Measurements from ENCODE around the gene RMRP.
"Not testable (repeated sequence)": the region's sequence is repeated elsewhere in the genome, so short reads cannot be mapped to it uniquely, and the experiment has no call there.

RMRP gene

GRCh38 chr9:35650341-35651158 is 7.3 kb downstream of the RMRP start, which contains the start of gene SIT1:
Gene SIT1 (minus strand): TSS chr9:35650931. CDS start chr9:35650853, 78 bp downstream.
- DNase-seq (ENCODE audit: extremely low read depth, insufficient read length): peak; percentile 57
- no peak for TF ChIP-seq CTCF (IDR thresholded peaks at IDR 0.05; ENCODE audit: insufficient read depth, low read length, poor library complexity, severe bottlenecking)
- Histone ChIP-seq H3K4me3 (replicated peaks; ENCODE audit: low read depth, low read length) (peak within 1 kb of the TSS; percentile 74), H3K27me3 (replicated peaks; ENCODE audit: control insufficient read depth, insufficient read depth, low read length) (no peaks in the 10 kb centered on the region), H3K36me3 (ENCODE audit: control insufficient read depth, insufficient read depth, low read length) (no peaks in the 10 kb centered on the region)

- H3K36me3 ChIP-seq (ENCODE audit: control insufficient read depth, insufficient read depth, low read length): no peaks in the 10 kb centered on the region
- peak overlapping the region; percentile 74 for H3K4me3 ChIP-seq (replicated peaks; ENCODE audit: low read depth, low read length)
- no peak for TF ChIP-seq CTCF (IDR thresholded peaks at IDR 0.05; ENCODE audit: insufficient read depth, low read length, poor library complexity, severe bottlenecking)
- peak; percentile 49 for DNase-seq (ENCODE audit: extremely low read depth, insufficient read length)
- H3K27me3 ChIP-seq (replicated peaks; ENCODE audit: control insufficient read depth, insufficient read depth, low read length): no peaks in the 10 kb centered on the region
These were observed 8.1 kb downstream of the RMRP start for GRCh38 chr9:35649431-35650340.

GRCh38 chr9:35646533-35647265 is 11.1 kb downstream of the RMRP start:
- DNase-seq (ENCODE audit: extremely low read depth, insufficient read length): peak; percentile 95
- Histone ChIP-seq H3K36me3 (ENCODE audit: control insufficient read depth, insufficient read depth, low read length) (no peaks in the 10 kb centered on the region; the same call in 1 of the 2 replicates), H3K4me3 (replicated peaks; ENCODE audit: low read depth, low read length) (peak overlapping the region; percentile 72), H3K27me3 (replicated peaks; ENCODE audit: control insufficient read depth, insufficient read depth, low read length) (no peaks in the 10 kb centered on the region)
- peak; percentile 98 for TF ChIP-seq CTCF (IDR thresholded peaks at IDR 0.05; ENCODE audit: insufficient read depth, low read length, poor library complexity, severe bottlenecking)

- Histone ChIP-seq H3K4me3 (replicated peaks; ENCODE audit: low read depth, low read length) (peak overlapping the region; percentile 72), H3K27me3 (replicated peaks; ENCODE audit: control insufficient read depth, insufficient read depth, low read length) (no peaks in the 10 kb centered on the region), H3K36me3 (ENCODE audit: control insufficient read depth, insufficient read depth, low read length) (no peaks in the 10 kb centered on the region; the same call in 1 of the 2 replicates)
- peak; percentile 37 for DNase-seq (ENCODE audit: extremely low read depth, insufficient read length)
- TF ChIP-seq CTCF (IDR thresholded peaks at IDR 0.05; ENCODE audit: insufficient read depth, low read length, poor library complexity, severe bottlenecking): no peak
These were observed 11.7 kb downstream of the RMRP start for GRCh38 chr9:35646153-35646532.

- DNase-seq (ENCODE audit: extremely low read depth, insufficient read length); H3K27me3 ChIP-seq (replicated peaks; ENCODE audit: control insufficient read depth, insufficient read depth, low read length): not testable (repeated sequence)
- peak overlapping the region; percentile 72 for H3K4me3 ChIP-seq (replicated peaks; ENCODE audit: low read depth, low read length)
These were observed 12.1 kb downstream of the RMRP start for GRCh38 chr9:35645736-35646135.

More at GRCh38 chr9:35645736-35646135, 12.1 kb downstream of the RMRP start:
- not testable (repeated sequence) for H3K36me3 ChIP-seq (ENCODE audit: control insufficient read depth, insufficient read depth, low read length)
